ENCODE data around the gene VWA8.
"Not testable (repeated sequence)": the region's sequence is repeated elsewhere in the genome, so short reads cannot be mapped to it uniquely, and the experiment has no call there.

Gene VWA8

DNA sequence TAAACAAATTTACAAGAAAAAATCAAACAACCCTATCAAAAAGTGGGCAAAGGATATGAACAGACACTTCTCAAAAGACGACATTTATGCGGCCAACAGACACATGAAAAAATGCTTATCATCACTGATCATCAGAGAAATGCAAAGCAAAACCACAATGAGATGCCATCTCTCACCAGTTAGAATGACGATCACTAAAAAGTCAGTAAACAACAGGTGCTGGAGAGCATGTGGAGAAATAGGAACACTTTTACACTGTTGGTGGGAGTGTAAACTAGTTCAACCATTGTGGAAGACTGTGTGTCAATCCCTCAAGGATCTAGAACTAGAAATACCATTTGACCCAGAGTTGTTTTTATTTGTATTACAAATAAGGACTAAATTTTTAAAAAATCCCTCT, 215.4 kb downstream of the VWA8 start:
- DNase-seq (ENCODE audit: low read depth): not testable (repeated sequence)

DNA sequence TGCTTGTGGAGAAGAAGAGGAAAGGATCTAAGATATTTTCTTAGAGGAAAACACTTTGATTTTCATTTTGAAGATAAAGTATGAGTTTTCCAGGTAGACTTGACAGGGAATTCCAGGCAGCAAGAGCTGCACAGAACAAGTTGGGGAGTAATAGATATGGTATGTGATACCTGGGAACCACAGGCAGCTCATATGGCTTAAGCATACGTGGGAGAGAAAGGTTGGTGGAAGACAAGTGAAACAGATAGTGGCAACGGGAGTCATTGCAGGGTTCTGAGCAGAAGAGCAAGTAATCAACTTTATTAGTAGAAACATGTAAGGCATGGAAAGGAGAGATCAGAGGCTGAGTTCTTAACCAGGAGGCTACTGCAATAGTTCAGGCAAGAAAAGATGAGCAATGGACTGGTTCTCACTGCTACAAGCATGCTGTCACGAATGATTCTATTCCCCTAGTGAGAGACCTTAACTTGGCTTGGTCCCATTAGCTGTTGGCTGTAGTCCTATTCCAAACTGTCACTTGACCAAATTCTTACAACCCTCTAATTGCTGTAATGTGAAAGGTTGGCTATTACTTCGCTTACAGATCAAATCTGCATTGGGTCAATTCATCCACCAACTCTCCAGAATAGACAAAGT, 217.9 kb downstream of the VWA8 start:
- DNase-seq (ENCODE audit: low read depth): no peak

DNA sequence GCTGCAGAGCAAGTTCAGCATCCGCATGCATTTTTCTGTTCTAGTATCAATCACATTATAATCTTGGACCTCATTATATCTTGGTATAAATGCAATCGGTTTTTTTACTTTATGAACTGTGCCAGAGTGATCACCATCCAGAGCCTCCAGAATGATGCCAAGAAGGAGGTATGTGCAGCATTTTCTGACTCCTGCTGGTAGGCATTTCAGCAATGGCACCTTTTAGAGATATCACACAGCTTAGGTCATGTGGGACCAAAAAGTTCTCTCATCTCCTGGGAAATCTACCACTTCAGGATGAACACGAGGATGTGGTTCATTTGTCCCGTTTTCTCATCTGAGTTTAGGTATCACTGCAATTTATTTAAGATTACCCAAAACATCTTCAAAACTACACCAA, 220.4 kb downstream of the VWA8 start:
- no peak for DNase-seq (ENCODE audit: low read depth)

DNA sequence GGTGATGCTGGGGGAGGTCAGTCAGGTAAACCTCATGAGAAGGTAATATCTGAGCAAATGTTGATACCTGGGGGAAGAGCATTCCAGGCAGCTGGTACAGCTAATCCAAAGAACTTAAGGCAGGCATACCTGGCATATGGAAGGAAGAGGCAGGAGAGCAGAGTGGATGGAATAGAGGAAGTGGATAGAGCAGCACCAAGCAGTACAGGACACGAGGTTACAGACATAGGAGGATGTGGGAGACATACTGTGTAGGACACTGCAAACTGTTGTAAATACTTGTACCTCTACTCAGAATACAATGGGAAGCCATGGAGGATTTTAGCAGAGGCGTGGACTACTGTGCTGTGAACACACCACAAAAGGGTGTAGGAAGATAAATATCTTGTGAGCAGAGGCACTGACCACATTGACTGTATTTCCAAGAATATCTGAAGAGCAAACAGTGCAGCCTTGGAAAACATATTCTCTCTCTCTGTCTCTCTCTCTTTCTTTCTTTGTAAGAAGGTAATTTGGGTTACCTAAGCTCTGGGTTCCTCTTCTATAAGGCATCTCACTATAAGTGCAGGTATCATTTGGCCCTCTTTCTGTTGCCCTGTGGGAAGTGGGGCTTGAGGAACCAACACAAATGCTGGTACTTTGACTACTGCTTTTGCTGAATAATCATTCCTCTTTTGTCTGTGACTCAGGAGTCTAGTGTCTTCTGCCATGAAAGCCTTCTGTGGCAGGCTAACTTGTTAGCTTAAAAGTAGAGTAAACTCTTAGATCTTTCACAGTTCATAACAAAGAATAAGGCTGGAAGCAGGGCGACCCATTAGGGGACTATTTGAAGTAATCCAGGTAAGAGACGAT, 238.0 kb downstream of the VWA8 start:
- DNase-seq (ENCODE audit: low read depth): no peak

DNA sequence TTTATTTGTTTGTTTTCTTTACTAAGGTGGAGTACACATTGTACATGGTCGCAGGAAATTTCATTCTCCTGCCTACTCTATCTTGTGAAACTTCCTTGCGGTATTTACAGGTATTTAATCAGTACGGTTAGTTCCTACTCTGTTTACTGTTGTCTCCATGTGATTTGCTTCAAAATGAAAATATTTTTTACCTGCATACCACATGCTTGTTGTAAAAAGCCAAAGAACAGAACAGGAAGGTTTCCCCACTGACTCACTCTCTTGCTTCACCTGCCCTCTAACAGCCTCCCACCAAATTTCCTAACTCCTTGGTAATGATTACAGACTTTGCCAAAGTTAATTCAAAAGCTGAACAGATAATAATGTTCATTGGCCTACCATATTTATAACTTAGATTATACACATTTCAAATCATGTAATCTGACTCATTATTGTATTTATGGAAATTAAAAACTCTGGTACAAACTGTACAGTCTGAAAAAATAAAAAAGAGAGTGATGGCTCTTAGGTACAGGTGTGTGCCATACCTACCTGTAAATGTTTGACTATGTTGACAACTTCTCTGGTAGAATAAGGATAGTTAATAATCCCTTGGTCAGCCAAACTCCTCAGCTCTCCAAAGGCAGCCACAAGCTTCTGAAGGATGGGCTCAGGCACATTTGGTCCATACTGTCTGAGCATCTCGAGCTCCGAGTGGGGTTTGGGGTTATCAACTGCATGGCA, 239.9 kb downstream of the VWA8 start:
- no peak for DNase-seq (ENCODE audit: low read depth)

DNA sequence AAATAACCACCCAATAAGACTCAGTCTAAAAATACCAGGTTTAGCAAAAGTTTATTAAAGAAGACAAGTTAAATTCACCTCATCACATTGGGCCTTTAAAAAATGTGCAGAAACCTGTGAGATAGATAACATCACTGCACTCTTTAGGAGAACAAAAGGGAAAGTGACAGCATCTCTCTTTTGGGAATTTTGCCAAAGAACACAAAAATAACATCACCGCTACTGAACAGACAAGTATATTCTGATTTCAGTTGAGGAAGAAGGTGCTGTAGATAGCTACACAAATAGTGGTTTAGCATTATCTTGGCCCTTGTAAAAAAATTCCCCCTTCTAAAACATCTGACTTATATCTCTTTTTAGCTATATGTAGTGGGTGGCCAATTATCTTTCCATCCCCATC, 244.7 kb downstream of the VWA8 start:
- no peak for DNase-seq (ENCODE audit: low read depth)

DNA sequence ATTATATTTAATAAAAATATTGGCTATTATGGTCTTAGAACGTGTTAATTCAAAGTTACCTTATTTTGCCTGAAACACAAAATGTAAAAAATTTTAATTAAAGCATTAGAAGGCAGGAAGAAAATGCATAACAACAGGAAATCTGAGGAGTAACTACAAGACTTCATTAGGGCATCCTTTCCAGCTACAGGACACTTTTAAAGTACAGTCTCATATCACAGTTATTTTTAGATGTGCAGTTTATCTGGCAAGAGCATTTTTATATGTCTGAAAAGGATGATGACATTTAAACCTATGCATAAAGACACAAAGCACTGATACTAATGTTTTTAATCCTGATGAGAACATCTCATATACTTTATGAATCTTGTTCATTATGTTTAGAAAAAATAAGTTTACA, 247.5 kb downstream of the VWA8 start:
- DNase-seq (ENCODE audit: low read depth): no peak

DNA sequence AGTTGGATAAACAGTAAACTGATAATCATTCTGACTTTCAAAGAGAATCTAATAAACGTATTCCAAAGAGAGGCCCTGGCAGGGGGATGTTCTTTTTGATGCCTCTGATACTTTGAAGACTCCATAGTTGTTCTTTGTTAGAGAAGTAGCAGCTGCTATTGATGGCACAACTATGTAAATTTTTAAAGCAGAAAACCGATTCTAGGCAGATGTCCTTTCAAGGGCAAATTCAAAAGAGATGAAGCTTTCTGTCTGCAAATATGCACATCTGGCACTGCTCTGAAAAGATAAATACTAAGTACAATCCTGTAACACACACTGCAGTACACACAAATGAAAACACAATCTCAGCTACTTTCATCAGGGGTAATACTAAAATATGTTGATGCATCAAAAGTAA, 250.1 kb downstream of the VWA8 start:
- no peak for DNase-seq (ENCODE audit: low read depth)

DNA sequence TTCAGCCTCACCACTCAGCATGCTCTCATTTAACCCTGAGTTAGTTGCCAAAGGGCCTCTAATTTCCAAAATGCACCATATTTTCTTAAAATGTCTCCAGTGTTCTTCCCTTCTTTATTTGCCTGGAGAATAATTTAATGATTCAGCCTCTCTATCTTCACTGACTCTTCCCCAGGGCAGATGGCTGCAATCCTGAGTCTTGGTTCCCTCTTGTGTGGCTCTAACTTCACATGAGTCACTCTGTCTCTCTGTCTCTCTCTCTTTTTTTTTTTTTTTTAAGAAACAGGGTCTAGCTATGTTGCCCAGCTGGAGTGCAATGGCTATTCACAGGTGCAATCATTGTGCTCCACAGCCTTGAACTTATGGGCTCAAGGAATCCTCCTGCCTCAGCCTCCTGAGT, 251.4 kb downstream of the VWA8 start:
- DNase-seq (ENCODE audit: low read depth): no peak

DNA sequence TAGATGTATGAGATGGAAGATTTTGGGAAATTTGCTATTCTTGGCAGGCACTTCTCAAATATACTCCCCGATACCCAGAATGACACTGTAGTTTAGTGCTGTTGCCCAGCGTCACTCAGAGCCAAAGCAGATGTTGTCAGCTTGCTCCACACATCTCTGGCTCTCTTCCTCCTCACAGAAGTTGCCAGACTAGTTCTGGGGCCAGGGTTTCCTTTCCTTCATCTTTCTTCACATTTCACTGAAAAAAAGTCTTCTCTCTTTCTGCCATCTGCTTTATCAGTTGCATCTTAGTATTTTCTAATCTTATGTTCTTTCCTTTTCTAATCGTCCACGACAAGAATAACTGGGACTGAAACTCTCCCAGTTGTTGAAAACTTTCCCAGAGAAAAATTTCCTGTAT, 252.2 kb downstream of the VWA8 start:
- DNase-seq (ENCODE audit: low read depth): no peak

DNA sequence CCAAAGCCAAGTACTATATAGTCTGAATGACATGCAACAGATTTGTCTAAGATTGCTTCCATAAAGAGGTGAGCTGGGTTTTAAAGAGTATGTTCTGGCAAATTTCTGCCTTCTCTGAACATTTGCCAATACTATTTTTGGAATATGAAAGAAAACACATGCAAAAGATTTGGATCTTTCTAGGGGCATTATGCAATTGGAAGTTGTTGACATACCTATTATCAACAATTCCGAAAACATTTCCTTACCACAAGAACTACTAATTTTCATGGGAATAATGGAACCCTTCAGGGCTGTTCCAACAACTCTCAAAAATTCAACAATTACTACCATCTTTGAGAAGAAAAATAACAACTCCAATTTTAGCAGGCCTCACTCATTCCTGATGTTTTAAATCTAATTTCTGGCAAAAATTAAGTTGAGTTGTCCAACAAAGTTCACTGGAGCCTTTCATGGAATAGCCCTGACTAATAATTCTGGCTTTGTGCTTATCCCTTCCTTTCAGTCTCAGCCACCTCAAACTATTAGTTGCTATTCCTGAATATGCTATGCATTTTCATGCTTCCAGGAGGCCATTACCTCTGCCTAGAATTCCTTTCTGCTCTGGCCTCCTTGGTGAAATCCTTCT, 253.6 kb downstream of the VWA8 start:
- no peak for DNase-seq (ENCODE audit: low read depth)

DNA sequence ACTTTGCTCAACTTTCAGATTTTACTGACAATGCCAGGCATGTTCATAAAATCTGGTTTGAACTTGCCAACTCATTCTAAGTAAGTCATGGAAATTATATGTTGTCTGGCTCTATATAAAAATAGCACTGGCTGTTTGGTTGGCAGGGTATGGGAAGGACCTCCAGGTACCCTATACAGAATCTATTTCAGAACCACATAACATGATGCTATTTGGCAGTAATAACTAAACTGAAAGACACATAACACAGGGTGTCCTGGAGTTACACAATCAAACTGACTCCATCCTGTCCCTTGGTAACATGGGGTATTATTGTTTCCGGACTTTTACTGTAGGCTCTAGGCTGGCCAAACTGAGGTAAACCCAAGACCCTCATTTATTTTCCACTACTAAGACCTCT, 254.8 kb downstream of the VWA8 start:
- no peak for DNase-seq (ENCODE audit: low read depth)

DNA sequence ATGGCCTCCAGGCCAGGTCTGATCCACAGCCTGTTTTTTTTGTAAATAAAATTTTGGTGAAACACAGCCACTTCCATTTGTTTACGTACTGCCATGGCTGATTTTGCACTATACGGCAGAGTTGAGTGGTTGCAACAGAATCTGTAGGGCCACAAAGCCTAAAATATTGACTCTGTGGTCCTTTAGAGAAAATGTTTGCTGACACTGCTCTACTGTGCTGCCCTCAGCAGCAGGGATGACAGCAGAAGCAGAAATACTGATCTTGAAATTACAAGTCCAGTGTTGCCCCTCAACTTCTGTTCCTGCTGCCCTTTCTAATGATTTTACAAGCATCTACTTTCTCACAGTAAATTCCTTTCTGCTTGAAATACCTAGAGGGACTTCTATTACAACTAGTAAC, 258.4 kb downstream of the VWA8 start:
- no peak for DNase-seq (ENCODE audit: low read depth)

DNA sequence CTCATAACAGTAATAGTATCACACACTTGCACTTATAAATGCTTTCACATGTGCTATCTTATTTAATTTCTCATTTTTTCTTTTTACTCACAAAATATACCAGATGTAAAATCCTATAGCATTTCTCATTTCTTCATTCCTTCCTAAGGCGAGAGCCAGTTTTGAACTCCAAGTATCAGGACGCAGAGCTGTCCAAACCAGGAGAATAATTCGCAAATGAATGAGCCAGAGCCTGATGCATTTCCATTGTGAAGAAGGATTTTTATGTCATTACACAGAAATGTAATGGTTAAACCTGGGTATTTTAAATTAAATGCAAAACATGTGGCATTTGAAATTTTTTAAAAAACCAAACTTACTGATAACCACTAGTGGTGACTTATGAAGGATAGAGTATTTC, 259.2 kb downstream of the VWA8 start:
- no peak for DNase-seq (ENCODE audit: low read depth)

DNA sequence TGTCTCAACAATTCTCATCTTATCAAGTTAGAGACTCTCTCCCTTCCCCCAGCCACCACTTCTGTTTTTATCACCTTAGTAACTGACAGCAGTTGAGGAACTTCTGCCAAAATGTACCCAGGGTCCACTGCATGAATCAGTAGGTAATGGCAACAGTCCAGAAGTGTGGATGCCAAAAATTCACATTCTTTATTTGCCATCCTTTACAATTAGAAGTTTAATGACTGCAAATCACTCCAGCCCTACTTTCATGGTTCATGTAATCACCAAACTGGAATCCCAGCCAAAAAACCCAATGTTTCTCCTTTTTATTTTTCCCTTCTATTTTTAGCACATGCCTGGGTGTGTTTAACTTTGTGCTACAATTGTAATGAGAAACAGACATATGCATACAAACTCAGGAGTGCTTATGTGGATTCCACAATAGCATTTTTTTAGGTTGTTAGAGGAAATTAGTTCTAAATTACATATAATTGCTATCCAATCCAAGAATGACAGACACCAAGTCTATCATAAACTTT, 260.1 kb downstream of the VWA8 start:
- peak; percentile 68 for DNase-seq (ENCODE audit: low read depth)

DNA sequence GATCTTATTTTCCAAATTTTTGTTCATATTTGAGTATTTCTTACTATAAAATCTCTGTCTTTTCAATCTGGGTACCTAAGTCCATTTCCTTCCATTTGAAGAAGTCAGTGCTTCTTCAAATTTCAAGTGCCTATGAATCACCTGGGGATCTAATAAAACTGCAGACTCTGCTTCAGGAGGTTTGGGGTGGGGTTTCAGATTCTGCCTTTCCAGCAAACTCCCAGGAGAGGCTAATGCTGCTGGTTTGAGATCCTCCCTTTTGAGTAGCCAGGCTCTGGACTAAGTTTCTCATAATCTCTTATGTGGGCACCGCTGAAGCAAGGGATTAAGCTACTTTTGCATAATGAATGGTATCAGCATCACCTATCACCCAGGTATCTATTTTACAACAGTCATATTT, 261.1 kb downstream of the VWA8 start:
- DNase-seq (ENCODE audit: low read depth): no peak

DNA sequence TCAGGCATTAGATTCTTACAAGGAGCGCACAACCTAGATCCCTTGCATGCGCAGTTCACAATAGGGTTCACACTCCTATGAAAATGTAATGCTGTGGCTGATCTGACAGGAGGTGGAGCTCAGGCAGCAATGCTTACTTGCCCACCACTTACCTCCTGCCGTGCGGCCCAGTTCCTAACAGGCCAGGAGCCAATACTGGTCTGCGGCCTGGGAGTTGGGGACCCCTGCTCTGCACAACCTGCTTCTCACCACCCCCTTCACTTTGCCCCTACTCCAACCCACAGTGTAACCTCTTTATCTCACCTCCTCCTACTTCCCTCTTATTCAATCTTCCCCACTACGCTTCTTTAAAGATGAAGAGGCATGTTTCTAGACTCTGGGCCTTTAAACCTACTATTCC, 263.3 kb downstream of the VWA8 start:
- DNase-seq (ENCODE audit: low read depth): no peak

DNA sequence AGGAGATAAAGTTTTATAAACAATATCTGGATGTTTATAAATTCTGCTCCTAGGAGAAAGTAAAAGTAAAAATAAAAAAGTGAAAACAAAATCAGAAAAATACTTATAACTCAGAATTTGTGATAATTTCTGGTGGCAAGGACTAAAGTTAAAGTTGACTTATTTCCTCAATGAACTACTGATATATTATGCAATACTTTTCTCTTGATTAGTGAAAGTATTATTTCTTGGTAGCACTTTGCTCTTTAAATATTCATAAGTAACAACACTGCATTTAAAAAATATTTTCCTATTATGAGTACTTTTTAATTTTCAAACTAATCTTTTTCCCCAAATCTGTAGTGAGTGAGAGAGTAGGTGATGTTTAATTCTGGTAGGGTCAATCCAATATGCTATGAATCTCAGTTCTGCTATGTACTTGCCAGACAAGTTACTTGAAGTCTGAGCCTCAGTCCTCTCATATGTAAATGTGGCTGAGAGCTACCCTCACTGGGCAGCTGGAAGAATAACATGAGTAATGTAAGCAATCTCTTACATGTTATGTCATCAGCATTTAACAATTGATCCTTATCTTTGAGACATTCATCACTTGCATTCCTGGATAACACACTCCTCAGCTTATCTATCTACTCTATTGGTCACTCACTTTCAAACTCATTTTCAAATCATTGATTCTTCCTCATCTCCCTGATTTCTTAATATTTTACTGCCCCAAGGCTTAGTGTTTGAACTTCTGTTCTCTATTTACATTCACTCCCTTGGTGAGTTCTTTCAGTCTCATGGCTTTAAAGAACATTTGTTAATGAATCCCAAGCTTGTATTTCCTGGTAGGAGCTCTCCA, 264.5 kb downstream of the VWA8 start:
- DNase-seq (ENCODE audit: low read depth): no peak

DNA sequence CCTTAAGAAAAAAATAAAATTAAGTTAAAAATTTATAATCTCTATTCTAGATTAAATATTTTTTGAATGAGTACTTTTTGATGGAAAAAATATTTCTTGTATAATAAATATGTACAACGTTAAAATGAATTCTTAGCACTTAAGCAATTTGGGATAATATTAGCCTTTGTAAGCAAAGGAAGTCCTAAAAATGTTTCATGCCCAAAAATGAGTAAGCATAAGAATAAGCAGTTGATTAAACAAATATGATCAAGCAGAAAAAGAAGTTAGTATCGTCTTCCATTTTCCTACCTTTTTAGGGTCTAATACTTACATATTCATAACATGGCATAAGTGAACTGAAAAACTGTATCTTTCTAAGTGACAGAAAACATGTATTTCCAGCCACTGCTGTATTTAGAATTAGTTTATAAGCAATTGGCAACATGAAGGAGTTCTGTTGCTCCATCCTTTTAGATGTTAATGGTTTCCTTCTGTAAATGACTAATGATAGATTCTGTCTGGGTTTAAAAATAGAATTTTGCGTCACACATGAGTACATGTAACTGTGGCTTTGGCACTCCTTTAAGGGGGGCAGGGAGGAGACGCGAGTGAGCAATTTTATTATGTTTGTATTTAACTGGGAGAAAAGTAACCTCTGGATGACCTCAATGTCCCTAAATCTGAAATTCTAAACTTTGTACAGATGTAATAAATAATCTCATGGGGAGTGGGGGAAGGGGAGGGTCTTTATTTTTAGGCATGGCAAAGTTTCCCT, 266.2 kb downstream of the VWA8 start:
- DNase-seq (ENCODE audit: low read depth): peak; percentile 94

DNA sequence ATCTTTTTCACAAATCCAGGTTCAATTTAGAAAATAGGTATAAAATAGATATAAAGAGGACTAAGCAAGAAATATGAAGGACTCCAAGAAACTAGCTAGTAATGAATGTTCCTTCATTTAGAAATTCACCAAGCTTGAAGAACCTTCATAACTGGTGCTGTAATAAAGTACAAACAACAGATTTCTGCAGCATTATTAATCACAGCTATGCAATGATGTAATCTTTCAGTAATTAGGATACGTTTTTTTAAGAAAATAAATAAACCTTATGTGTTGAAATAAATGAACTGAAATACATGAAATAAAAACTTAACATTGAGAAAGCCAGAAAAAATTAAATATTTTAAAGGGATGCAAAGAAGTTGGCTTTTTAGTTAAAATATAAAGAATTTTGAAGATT, 267.5 kb downstream of the VWA8 start:
- no peak for DNase-seq (ENCODE audit: low read depth)

DNA sequence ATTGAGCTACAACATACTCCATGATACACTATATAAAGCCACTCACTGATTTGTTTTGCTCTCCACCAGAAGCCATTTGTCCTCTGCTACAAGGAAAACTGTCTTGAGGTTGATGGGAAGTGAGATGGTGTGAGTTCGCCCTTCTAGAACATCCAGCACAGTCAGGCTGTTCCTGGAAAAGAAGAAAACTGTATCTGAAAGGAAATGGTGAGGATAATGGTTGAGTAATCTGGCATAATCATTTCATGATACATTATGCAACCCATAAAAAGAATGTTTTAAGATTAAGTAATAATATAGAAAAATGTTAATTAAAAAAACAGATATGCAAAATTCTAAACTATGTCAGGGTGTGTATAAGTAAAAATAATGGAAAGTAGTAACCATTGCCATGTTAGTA, 269.6 kb downstream of the VWA8 start:
- no peak for DNase-seq (ENCODE audit: low read depth)

Data from stromal cell of bone marrow (primary cell).